ENCODE results near the gene CNOT9. TPM values are rescaled to one million over a fixed set of nuclear protein-coding genes. Genes with fewer than 3 reads are reported as not detected.

Gene CNOT9
- total RNA-seq, 1 donor, result 77.0 TPM

DNA sequence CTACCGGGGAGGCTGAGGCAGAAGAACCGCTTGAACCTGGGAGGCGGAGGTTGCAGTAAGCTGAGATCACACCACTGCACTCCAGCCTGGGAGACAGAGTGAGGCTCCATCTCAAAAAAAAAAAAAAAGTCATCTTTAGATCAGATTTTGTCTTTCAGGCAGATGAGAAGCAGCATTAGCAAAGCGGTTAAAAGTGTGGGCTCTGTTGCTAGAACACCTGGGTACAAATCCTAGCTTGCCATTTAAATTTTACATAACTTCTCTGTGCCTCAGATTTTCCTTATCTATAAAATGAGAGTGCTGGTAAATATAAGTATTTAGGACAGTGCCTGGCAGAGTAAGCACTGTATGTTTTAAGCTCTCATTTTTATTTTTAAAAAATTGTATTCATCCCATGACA is 8.2 kb downstream of the CNOT9 start:
- DNase-seq (ENCODE audit: low read depth), result no peak
- H3K4me3 ChIP-seq (ENCODE audit: low read depth, low read length), result no peak overlapping the region
- TF ChIP-seq, protein P1, sequence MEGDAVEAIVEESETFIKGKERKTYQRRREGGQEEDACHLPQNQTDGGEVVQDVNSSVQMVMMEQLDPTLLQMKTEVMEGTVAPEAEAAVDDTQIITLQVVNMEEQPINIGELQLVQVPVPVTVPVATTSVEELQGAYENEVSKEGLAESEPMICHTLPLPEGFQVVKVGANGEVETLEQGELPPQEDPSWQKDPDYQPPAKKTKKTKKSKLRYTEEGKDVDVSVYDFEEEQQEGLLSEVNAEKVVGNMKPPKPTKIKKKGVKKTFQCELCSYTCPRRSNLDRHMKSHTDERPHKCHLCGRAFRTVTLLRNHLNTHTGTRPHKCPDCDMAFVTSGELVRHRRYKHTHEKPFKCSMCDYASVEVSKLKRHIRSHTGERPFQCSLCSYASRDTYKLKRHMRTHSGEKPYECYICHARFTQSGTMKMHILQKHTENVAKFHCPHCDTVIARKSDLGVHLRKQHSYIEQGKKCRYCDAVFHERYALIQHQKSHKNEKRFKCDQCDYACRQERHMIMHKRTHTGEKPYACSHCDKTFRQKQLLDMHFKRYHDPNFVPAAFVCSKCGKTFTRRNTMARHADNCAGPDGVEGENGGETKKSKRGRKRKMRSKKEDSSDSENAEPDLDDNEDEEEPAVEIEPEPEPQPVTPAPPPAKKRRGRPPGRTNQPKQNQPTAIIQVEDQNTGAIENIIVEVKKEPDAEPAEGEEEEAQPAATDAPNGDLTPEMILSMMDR (IDR thresholded peaks at IDR 0.05; ENCODE audit: insufficient read depth, low read length), result no peak

DNA sequence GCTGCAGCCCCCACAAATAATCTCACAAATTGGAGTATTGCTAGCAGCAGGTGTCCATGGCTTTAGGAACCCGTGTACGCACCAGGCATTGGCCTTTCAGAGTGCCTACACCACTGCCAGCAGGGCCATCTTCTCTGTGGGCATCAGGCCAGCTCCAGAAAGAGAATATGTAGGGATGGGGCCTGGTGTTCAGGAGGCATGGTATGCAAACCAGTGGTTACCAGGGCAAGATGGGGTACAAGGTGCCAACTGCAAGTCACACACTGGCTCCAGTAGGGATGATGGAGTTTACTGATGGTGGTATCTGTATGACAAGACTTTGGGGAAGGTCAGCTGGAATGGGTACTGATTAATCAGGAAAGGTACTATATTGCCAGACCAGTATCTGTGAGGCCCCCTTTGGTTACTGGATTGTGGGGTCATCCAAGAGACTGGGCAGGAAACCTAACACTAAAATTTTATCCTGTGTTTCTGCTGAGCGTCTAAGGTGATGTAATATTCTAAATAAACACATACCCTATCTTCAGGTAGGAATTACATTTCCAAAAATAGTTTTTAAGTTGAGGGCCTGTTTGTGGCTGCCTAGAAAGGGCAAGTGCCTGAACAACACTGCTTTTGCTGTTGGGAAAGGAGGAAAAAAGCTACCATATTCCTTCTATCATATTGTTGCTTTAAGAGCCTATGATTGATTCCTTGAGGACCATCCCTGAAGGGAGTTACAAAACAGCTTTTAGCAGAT is 9.0 kb downstream of the CNOT9 start:
- no peak for DNase-seq (ENCODE audit: low read depth)
- TF ChIP-seq, protein P1 (IDR thresholded peaks at IDR 0.05; ENCODE audit: insufficient read depth, low read length), result no peak
- H3K4me3 ChIP-seq (ENCODE audit: low read depth, low read length), result no peak overlapping the region

DNA sequence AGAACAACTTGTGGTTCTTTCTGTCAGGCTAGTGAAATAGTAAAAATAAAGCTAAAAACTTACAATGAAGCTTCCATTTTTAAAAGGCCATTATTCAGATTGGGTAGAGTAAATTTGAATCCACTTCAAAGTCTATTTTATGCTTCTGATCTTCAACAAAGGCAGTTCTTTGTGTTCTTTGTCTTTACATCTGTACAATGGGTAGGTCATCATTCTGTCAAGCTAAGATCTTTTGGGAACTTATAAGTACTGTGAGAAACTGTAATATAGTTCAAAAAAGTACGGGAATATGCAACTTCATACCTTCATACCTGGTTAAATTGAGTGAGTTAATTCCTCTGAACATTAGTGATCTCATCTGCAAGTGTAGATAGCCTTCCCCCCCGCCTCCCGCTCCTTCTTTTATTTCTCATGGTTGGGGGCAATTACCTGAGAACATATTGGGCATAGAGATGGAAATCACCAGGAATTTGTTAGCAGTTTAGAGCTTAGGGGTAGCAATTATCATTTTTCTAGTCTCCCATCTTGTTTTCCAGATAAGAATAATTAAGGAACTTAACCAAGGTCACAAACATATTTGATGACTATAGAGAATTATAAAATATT is 9.7 kb downstream of the CNOT9 start:
- TF ChIP-seq, protein P1 (IDR thresholded peaks at IDR 0.05; ENCODE audit: insufficient read depth, low read length), result no peak
- DNase-seq (ENCODE audit: low read depth), result no peak
- H3K4me3 ChIP-seq (ENCODE audit: low read depth, low read length), result no peak overlapping the region

DNA sequence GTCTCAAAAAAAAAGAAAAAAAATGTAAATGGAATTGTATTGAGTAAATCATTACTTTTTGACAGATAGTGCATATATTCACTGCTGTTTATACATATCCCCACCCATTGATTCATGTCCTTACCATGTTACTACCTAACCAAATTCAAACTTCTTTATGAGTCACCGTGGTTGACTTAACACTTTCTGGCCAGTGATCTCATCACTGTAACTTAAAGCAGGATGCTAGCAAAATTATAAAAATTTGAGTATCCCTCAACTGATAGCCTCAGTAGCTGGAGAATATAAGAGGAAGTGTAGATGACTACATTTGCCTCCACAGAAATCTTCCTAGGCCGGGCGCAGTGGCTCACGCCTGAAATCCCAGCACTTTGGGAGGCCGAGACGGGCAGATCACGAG is 13.4 kb downstream of the CNOT9 start:
- DNase-seq (ENCODE audit: low read depth), result peak; percentile 55
- H3K4me3 ChIP-seq (ENCODE audit: low read depth, low read length), result no peak overlapping the region
- TF ChIP-seq, protein P1 (IDR thresholded peaks at IDR 0.05; ENCODE audit: insufficient read depth, low read length), result no peak

DNA sequence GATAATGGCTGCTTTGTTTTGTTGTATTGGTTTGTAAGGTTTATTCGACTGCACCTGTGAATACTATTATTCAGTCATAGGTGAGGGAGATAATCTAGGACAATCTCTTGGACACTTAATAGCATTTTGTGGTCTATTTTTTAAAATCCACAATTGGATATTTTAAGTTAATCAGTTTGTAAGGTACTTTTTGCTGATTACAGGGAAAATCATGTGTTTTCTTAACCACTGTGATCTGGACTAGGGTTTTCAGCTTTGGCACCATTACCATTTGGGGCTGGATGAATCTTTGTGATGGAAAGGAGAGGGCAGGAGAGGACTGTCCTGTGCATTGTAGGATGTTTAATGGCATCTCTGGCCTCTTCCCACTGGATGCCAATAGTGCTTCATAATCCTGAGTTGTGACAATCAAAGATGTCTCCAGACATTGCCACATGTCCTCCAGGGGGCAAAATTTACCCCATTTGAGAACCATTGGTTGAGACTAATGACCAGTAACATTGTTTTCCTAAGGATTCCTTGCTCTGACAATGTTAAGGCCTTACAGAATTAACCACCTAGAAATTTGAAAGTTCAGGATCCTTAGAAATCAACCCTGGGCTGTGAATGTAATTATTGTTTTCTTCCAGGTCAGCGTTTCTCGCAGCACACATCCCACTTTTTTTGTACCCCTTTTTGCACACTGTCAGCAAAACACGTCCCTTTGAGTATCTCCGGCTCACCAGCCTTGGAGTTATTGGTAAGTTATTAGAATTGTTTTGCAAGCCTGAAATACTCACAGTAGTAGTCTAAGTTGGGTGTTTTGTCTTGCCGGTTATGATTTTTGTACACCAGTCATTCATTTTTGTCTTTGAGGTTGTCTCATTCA is 15.6 kb downstream of the CNOT9 start:
- TF ChIP-seq, protein P1 (IDR thresholded peaks at IDR 0.05; ENCODE audit: insufficient read depth, low read length), result no peak
- no peak overlapping the region for H3K4me3 ChIP-seq (ENCODE audit: low read depth, low read length)
- no peak for DNase-seq (ENCODE audit: low read depth)

DNA sequence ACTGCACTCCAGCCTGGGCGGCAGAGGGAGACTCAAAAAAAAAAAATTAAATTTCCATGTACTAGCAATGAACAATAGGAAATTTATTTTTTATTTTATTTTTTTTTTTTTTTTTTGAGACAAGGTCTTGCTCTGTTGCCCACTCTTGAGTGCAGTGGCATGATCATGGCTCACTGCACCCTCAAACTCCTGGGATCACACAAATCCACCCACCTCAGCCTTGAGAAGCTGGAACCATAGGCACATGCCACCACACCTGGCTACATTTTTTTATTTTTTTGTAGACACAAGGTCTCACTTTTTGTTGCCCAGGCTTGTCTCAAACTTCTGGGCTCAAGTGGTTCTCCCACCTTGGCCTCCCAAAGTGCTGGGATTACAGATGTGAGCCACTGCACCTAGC is 16.9 kb downstream of the CNOT9 start:
- TF ChIP-seq, protein P1 (IDR thresholded peaks at IDR 0.05; ENCODE audit: insufficient read depth, low read length), result no peak
- DNase-seq (ENCODE audit: low read depth), result no peak
- no peak overlapping the region for H3K4me3 ChIP-seq (ENCODE audit: low read depth, low read length)
